Stimulated activated CD8-positive, alpha-beta memory T cell treated with anti-CD3 and anti-CD28 coated beads, Interleukin-12 subunit alpha, Interleukin-12 subunit beta, amount 100 ng/mL, for 24 hours (primary cell): ENCODE measurements around the gene CREBL2.
"Not testable (repeated sequence)": the region's sequence is repeated elsewhere in the genome, so short reads cannot be mapped to it uniquely, and the experiment has no call there.

Source experiments
- DNase-seq: peaks from one replicate; pipeline ENCODE4 v3.0.0-alpha.2; 2020; ENCODE audit errors: extremely low read depth

The CREBL2 gene

GRCh38 chr12:12611512-12612306 lies at the start of gene CREBL2:
Gene CREBL2 (plus strand): TSS chr12:12611876. CDS start chr12:12612173, 297 bp downstream.
- peak; percentile 64 for DNase-seq

- DNase-seq, result no peak
These were observed 49.6 kb upstream of the CREBL2 start for GRCh38 chr12:12562016-12562483.

GRCh38 chr12:12562585-12563261 lies 49.0 kb upstream of the CREBL2 start, which contains the start of gene DUSP16:
Gene DUSP16 (minus strand): TSS chr12:12562863. CDS start chr12:12521098, 41,765 bp downstream.
- no peak for DNase-seq

- no peak for DNase-seq
These were observed 48.3 kb upstream of the CREBL2 start for GRCh38 chr12:12563290-12563928.

- DNase-seq, result no peak
These were observed 46.8 kb upstream of the CREBL2 start for GRCh38 chr12:12564911-12565310.

GRCh38 chr12:12565971-12566370 lies 45.7 kb upstream of the CREBL2 start:
- DNase-seq, result not testable (repeated sequence)

GRCh38 chr12:12572659-12573058 lies 39.0 kb upstream of the CREBL2 start:
- no peak for DNase-seq

GRCh38 chr12:12577786-12578185 lies 33.9 kb upstream of the CREBL2 start:
- DNase-seq, result no peak

GRCh38 chr12:12580716-12581115 lies 31.0 kb upstream of the CREBL2 start:
- not testable (repeated sequence) for DNase-seq

GRCh38 chr12:12582193-12582881 lies 29.3 kb upstream of the CREBL2 start:
- no peak for DNase-seq

- DNase-seq, result no peak
These were observed 28.8 kb upstream of the CREBL2 start for GRCh38 chr12:12582895-12583303.

- no peak for DNase-seq
These were observed 28.0 kb upstream of the CREBL2 start for GRCh38 chr12:12583510-12584178.

- no peak for DNase-seq
These were observed 26.4 kb upstream of the CREBL2 start for GRCh38 chr12:12585115-12585863.

GRCh38 chr12:12586879-12587675 lies 24.6 kb upstream of the CREBL2 start:
- DNase-seq, result no peak

- no peak for DNase-seq
These were observed 23.8 kb upstream of the CREBL2 start for GRCh38 chr12:12587878-12588277.

- DNase-seq, result not testable (repeated sequence)
These were observed 23.2 kb upstream of the CREBL2 start for GRCh38 chr12:12588436-12588835.

GRCh38 chr12:12590961-12591360 lies 20.7 kb upstream of the CREBL2 start:
- no peak for DNase-seq

- DNase-seq, result no peak
These were observed 18.7 kb upstream of the CREBL2 start for GRCh38 chr12:12592930-12593329.

- not testable (repeated sequence) for DNase-seq
These were observed 15.7 kb upstream of the CREBL2 start for GRCh38 chr12:12595929-12596328.

- not testable (repeated sequence) for DNase-seq
These were observed 15.1 kb upstream of the CREBL2 start for GRCh38 chr12:12596598-12596997.
